ENCODE measurements around the gene ASPDH.

DNA sequence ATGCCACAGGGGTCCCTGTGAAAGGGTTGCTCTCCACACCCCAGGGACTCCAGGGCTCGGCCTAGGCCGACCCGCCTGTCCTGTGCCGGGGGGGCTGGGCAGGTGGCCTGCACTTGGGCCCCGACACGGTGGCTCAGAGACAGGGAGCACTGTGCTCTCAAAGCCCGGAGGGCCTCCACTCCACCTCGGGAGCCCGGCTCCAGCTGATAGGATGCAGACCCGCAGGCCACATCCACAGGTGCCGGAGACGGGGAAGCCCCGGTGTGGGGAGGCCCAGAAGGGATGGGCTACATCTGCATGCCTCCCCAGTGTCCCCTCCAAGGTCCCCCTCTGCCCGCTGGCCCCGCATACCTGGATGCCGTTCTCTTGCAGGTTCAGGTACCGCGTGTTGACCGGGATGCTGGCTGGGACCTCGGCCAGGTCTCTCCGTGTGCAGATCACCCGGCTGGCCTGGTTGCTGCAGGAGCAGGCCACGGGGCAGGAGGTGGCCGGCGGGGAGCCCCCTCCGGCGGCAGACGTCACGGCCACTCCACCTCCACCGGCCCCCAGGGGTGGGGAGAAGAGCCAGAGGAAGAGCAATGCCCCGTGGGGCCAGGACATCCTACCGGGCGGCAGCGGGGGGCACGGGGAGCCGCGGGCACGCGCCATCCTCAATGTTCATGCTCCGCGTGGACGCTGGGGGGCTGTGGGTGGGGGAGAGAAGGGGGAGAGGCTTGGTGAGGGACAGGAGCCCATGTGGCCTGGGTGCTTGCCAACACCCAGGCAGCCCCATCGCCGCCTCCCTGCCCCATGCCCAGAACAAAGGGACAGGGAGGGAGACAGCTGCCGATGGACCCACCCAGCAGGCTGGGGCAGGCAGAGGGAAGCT, 34.7 kb upstream of the ASPDH start:
- TF ChIP-seq CTCF (IDR thresholded peaks at IDR 0.05) = no peak
- TF ChIP-seq POLR2AphosphoS5 (IDR thresholded peaks at IDR 0.05; ENCODE audit: low read depth, low read length) = no peak

Data from Panc1 (cell line).